NK-92 (cell line): ENCODE results near the gene SMIM21.

Source experiments
- DNase-seq: peaks from one replicate; lab custom pipeline; 2025; ENCODE audit not compliant: unreplicated experiment; lab: John Stamatoyannopoulos, UW

SMIM21 gene

GRCh38 chr18:75378376-75379315, 48.9 kb downstream of the SMIM21 start:
- DNase-seq = no peak

DNA sequence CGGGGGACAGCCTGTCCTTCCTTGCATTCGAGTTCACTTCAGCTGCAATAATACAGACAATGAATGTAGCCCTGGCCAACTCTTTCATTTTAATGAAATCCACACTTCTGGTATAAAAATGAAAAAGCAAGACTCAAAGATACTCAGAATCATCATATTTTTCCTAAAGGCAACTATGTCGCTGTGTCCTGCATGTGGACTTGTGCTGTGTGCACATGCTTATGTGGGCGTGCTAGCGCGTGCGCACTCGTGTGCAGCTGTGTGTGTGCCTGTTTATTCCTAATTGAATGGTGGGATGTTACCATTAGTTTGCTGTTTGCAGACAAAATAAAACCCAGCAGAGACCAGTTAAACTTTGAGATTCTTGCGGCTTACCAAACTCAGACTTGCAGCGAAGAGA, 49.6 kb downstream of the SMIM21 start:
- no peak for DNase-seq

- no peak for DNase-seq
Measured at GRCh38 chr18:75377258-75377657, 50.2 kb downstream of the SMIM21 start.

- DNase-seq = no peak
Measured at GRCh38 chr18:75376004-75376403, 51.5 kb downstream of the SMIM21 start.

DNA sequence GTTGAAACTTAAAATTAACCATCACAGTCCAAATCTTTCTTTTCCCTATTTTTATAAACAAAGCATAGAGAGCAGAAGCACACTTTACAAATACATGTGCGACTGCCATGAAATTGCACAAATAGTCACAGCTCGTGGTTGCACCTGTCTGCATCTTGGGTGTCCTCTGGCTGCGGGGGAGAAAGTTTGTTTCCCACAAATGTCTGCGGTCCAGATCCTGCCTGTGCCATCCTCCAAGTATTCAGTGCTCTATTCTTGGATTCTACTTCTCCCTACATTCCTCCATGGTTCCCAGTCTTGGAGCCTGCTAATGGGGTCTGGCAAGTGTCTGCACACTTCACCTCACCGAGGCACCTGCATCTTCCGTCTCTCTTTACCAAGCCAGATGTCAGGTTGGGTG, 52.2 kb downstream of the SMIM21 start:
- no peak for DNase-seq

- no peak for DNase-seq
Measured at GRCh38 chr18:75374466-75374865, 53.0 kb downstream of the SMIM21 start.

- DNase-seq = no peak
Measured at GRCh38 chr18:75369026-75369721, 58.3 kb downstream of the SMIM21 start.

DNA sequence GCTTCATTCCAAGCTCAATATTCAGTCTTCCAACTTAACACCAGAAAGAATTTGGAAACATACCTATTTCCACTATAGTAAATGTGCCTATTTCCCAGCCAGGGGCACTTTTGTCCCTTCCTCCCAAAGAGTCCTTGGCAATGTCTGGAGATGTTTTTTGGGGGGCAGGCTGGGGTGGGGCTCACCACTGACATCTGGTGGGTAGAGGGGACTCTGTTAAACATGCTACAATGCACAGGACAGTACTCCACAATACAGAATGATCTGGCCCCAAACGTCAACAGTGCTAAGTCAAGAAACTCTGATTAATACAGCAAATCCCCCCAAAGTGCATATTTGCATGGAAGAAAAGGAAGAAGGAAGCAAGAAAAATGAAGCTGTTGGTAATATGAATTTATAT, 61.7 kb downstream of the SMIM21 start:
- no peak for DNase-seq

DNA sequence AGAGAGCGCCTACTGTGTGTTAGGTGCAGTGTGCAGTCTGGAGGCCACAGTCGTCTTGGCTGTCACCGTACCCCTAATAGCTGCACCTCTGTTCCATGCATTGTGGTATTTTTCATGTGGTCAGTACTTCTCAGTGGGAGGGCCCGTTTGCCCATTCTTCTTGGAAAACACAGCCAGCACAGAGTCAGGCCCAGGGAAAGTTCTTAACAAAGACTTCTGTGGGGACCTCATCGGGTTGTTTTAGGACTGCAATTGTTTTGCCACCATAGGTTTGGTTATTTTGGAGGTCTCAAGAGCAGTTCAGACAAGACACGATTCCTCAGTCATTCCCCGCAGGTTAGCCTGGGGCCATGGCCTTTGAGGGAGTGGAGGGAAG, 62.3 kb downstream of the SMIM21 start:
- DNase-seq = no peak

DNA sequence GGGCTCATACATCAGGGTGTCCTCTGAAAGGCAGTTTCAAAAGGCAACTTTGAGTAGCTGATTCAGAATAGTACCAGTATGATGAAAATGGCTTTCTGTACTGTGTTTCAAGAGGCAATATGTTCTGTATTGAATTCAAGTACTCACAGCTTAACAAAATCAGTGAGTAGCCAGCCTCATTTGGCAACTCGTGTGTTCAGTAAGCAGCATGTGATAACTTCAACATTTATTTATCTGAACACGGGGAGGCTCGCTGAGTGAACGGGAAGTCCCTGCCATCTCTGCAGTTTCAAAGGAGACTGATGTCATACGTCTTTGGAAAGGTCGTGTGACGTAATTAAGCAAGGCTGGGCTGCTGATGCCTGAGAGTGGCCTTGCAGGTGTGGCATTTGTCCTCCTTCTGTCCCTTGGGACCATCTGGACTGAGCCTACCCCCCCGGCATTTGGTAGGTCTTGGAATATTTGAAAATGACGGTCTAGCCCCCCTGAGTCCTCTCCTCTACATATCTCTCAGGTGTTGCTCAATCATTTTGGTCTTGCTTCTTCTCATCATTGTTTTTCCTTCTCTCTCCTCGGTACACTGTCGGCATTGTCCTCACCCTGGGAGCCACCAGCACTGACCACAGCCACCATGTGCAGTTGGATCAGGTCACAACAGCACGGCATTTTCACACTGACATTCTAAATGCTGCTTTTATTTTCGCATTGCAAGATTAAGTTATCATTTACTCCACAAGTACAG, 62.8 kb downstream of the SMIM21 start:
- DNase-seq = no peak

DNA sequence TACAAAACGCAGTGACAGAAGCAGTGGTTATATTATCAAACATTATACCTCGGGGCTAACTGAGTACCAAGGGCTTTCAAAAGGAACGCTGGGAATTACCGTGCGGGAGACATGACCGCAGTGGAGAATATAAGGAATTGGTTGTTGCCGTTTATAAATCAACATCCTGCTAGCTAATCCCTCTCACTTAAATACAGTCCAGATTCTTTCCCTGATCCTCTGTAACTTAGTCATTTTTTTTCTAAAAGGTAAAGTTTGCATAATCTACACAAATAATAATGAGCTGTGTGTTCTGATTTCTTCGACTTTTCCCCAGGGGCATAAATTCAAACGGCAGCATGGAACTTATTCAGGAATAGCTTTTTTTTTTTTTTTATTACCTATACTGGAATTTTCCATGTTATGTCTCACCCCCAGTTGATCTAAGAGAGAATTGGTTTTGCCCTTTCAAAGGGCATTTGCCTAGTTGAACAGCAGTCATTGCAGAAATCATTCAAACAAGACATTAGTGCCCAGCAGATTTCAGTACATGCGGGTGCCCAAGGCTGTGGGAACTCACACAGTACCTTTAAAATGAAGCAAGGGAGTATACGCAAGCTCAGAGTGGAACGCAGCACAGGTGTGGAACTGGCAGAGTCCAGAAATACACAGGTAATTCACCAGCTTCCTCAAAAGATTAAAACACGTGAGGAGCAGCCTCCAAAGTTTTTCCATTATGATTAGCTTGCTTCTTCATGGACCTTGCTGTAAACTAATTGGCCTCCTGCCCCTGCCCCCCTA, 63.9 kb downstream of the SMIM21 start:
- no peak for DNase-seq

DNA sequence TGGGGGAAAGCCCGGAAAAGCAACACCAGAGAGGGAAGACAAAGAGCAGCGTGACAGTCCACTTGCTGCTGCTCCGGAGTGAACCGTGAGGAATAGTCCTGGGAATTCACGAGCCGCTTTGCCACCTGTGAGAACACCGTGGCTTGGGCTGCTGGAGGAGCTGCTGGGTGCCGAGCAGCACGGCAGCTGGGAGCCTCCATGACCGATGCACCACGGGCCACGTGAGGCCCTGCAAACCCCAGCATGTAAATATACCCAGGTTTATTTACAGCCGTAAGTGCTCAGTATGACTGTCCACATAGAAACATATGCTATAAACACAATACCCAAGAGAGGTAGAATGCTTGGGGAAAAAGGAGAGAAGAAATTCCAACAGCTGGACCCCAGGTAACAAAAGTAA, 65.1 kb downstream of the SMIM21 start:
- DNase-seq = no peak

DNA sequence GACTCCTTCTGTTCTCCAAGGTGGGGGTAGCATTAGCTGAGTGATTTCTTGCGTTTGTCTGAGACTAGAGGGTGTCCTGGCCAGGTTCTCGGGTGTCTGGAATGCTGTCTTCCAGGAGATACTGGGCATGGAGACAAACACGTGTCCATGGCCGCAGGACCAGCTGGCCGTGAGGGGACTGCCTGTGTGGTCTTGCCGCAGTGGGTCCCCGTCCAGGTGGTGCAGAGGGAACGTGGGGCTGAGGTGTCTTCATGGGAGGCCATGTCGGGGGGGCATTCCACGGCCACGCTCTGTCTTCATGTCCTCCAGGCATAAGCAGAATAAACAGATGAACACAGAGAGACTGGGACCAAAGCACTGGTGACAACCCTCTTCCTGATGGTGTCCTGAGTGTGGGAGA, 66.6 kb downstream of the SMIM21 start:
- DNase-seq = no peak

- DNase-seq = no peak
Measured at GRCh38 chr18:75360215-75360614, 67.3 kb downstream of the SMIM21 start.
